GM12865 (cell line): ENCODE results near the gene PTGER3.

Source experiments
- DNase-seq: peaks from one replicate; pipeline ENCODE4 v3.0.0; 2010; ENCODE audit warnings: low read depth
- H3K4me3 ChIP-seq: 2 replicates; pipeline ENCODE4 v1.5.1; 2011; ENCODE audit warnings: mild to moderate bottlenecking, low read depth, low read length, control low read depth
- CTCF ChIP-seq: IDR thresholded peaks from 2 replicates; pipeline ENCODE4 v1.5.1; 2011; ENCODE audit warnings: low read length, control low read depth, low read depth, inconsistent platforms; ENCODE audit not compliant: insufficient read depth; ENCODE audit errors: missing control alignments

The PTGER3 gene

GRCh38 chr1:71074681-71075080 is 27.1 kb upstream of the PTGER3 start:
- no peak overlapping the region for H3K4me3 ChIP-seq
- DNase-seq = no peak
- no peak for TF ChIP-seq CTCF

- no peak for DNase-seq
- no peak overlapping the region for H3K4me3 ChIP-seq
- no peak for TF ChIP-seq CTCF
Measured at GRCh38 chr1:71072273-71072672, 24.7 kb upstream of the PTGER3 start.

- no peak for TF ChIP-seq CTCF
- DNase-seq = no peak
- no peak overlapping the region for H3K4me3 ChIP-seq
Measured at GRCh38 chr1:71071720-71072119, 24.1 kb upstream of the PTGER3 start.

- peak; percentile 38 for DNase-seq
- no peak for TF ChIP-seq CTCF
- no peak overlapping the region for H3K4me3 ChIP-seq
Measured at GRCh38 chr1:71068325-71069240, 21.0 kb upstream of the PTGER3 start.

GRCh38 chr1:71054791-71055190 is 7.2 kb upstream of the PTGER3 start:
- H3K4me3 ChIP-seq = no peak overlapping the region
- no peak for TF ChIP-seq CTCF
- DNase-seq = no peak

- no peak for TF ChIP-seq CTCF
- H3K4me3 ChIP-seq = no peak overlapping the region
- peak; percentile 13 for DNase-seq
Measured at GRCh38 chr1:71054281-71054731, 6.7 kb upstream of the PTGER3 start.
